Nephron progenitor cell (in vitro differentiated cells): ENCODE data around the gene ZNF599.

Experiments
- DNase-seq: peaks from one replicate; pipeline ENCODE4 v3.0.0; 2021
- H3K27ac Mint-ChIP-seq: 2 replicates; pipeline ENCODE4 v1.8.0; 2021; ENCODE audit warnings: mild to moderate bottlenecking, moderate library complexity, mixed read lengths
- H3K27me3 Mint-ChIP-seq: 2 replicates; pipeline ENCODE4 v1.8.0; 2021; ENCODE audit warnings: mild to moderate bottlenecking, low read depth, mixed read lengths; ENCODE audit not compliant: poor library complexity
- H3K36me3 Mint-ChIP-seq: 2 replicates; pipeline ENCODE4 v1.8.0; 2021; ENCODE audit warnings: low read depth, mixed read lengths
- H3K4me1 Mint-ChIP-seq: 2 replicates; pipeline ENCODE4 v1.8.0; 2021; ENCODE audit warnings: mixed read lengths
- H3K4me3 Mint-ChIP-seq: 2 replicates; pipeline ENCODE4 v1.8.0; 2021; ENCODE audit warnings: mild to moderate bottlenecking, moderate library complexity, mixed read lengths
- H3K9me3 Mint-ChIP-seq: 2 replicates; pipeline ENCODE4 v1.8.0; 2021; ENCODE audit warnings: mild to moderate bottlenecking, moderate library complexity, mixed read lengths
- TF ChIP-seq, protein P1 (sequence below): fragments of 200-600 bp; sonication (generic); IDR thresholded peaks from 2 replicates; pipeline ENCODE4 v1.5.0; 2021; ENCODE audit warnings: antibody characterized with exemption

Gene ZNF599

DNA sequence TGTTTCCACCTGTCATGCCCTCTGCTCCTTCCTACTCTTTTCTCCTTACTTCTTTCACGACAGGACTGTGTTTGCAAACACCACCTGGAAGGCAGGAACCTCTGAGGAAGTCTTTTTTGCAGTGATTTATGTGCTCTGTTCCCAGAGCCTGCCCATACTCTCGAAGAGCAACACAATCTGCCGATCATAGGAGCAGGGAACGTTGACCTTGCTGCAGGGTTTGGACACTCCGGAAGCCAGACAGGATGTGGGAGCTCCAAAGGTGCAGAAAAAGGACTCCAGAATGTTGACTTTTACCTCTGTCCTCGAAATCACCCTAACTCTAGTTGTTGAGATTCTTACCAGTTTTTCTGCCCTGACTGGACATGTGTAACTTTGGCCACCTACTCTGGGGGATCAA lies 47.6 kb downstream of the ZNF599 start:
- peaks cover 40% of the 10 kb centered on the region for H3K9me3 Mint-ChIP-seq
- H3K27me3 Mint-ChIP-seq, result peaks cover 55% of the 10 kb centered on the region
- DNase-seq, result no peak
- H3K4me1 Mint-ChIP-seq, result no peaks in the 10 kb centered on the region
- no peaks in the 10 kb centered on the region for H3K36me3 Mint-ChIP-seq
- TF ChIP-seq, protein P1, sequence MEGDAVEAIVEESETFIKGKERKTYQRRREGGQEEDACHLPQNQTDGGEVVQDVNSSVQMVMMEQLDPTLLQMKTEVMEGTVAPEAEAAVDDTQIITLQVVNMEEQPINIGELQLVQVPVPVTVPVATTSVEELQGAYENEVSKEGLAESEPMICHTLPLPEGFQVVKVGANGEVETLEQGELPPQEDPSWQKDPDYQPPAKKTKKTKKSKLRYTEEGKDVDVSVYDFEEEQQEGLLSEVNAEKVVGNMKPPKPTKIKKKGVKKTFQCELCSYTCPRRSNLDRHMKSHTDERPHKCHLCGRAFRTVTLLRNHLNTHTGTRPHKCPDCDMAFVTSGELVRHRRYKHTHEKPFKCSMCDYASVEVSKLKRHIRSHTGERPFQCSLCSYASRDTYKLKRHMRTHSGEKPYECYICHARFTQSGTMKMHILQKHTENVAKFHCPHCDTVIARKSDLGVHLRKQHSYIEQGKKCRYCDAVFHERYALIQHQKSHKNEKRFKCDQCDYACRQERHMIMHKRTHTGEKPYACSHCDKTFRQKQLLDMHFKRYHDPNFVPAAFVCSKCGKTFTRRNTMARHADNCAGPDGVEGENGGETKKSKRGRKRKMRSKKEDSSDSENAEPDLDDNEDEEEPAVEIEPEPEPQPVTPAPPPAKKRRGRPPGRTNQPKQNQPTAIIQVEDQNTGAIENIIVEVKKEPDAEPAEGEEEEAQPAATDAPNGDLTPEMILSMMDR, result no peak
- H3K4me3 Mint-ChIP-seq, result no peak overlapping the region
- H3K27ac Mint-ChIP-seq, result no peak overlapping the region

- Mint-ChIP-seq H3K27me3 (peaks cover 57% of the 10 kb centered on the region), H3K4me1 (no peaks in the 10 kb centered on the region)
- TF ChIP-seq, protein P1, result no peak
Measured at GRCh38 chr19:34722353-34722752, 50.7 kb downstream of the ZNF599 start.

GRCh38 chr19:34715357-34715756 lies 57.7 kb downstream of the ZNF599 start:
- no peak overlapping the region for H3K4me3 Mint-ChIP-seq
- no peak for DNase-seq
- TF ChIP-seq, protein P1, result no peak
- peaks cover 25% of the 10 kb centered on the region for H3K27me3 Mint-ChIP-seq
- peaks cover 6% of the 10 kb centered on the region for H3K36me3 Mint-ChIP-seq
- H3K9me3 Mint-ChIP-seq, result peaks cover 73% of the 10 kb centered on the region
- H3K4me1 Mint-ChIP-seq, result no peaks in the 10 kb centered on the region
- no peak overlapping the region for H3K27ac Mint-ChIP-seq

More at GRCh38 chr19:34722353-34722752, 50.7 kb downstream of the ZNF599 start:
- no peak overlapping the region for H3K4me3 Mint-ChIP-seq
- peaks cover 41% of the 10 kb centered on the region for H3K9me3 Mint-ChIP-seq
- H3K36me3 Mint-ChIP-seq, result no peaks in the 10 kb centered on the region
- no peak overlapping the region for H3K27ac Mint-ChIP-seq
- DNase-seq, result no peak

GRCh38 chr19:34713262-34713637 lies 59.8 kb downstream of the ZNF599 start:
- no peak overlapping the region for H3K27ac Mint-ChIP-seq
- H3K9me3 Mint-ChIP-seq, result peaks cover 85% of the 10 kb centered on the region
- peaks cover 6% of the 10 kb centered on the region for H3K36me3 Mint-ChIP-seq
- H3K4me1 Mint-ChIP-seq, result no peaks in the 10 kb centered on the region
- no peak for DNase-seq
- H3K4me3 Mint-ChIP-seq, result no peak overlapping the region
- TF ChIP-seq, protein P1, result no peak
- peaks cover 16% of the 10 kb centered on the region for H3K27me3 Mint-ChIP-seq

DNA sequence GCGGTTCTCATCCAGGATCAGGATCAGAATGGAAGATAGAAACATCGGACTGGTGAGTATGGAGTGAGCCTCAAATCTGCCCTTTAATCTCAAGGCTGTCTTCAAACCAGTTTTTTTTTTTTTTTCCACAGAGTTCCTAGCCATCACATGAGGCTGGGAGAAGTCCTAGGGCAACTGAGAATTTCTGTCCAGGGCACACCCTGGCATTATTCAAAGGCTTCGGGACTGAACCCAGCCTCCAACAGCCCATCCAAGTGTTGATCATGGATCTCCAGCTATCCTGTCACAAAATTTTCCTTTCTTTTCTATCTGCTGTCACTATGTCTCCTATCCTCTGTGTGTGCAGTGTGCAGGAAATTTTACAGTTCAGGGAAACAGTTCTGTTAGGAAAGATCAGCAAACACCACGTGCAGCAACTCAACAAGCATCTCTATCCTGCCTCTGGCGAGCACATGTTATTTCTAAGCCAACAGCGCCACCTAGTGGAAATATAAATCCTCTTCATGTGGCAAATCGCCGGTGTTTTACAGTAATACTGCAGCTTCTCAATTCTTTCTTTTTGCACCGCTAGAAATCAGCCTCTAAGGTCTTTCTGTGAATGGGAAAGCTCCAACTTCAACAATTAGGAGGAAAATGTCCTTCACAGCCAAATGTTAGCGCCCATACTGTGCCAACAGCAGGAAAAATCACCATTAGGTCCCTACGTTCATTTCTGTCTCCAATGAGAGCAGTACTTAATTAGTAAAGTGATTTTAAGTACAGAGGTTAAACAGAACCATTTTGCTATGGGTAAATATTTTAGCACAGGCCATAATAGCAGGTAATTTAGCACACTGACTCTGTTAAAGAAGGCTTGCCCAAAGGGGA lies 60.4 kb downstream of the ZNF599 start:
- TF ChIP-seq, protein P1, result peak; percentile 53
- no peaks in the 10 kb centered on the region for H3K4me1 Mint-ChIP-seq
- peak; percentile 28 for DNase-seq

DNA sequence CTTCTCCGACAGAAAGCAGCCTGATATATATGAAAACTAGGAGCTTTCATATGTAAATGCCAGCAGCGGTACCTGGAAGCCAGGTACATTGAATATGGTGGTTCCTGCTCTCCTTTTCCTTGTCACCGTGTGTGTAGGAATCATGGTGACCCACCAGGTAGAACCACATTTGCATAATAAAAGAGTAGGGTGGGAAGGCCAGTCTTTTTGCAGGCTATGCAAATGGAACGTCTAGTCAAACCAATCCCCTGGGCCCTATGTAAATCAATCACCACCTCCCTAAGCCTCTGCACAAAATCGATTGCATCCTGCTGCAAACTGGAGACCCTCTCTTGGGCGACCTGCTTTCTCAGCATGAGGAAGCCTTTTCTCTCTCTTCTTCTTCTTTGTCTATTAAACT lies 61.1 kb downstream of the ZNF599 start:
- peaks cover 6% of the 10 kb centered on the region for H3K36me3 Mint-ChIP-seq
- H3K27ac Mint-ChIP-seq, result no peak overlapping the region
- H3K4me3 Mint-ChIP-seq, result no peak overlapping the region
- peaks cover 10% of the 10 kb centered on the region for H3K27me3 Mint-ChIP-seq
- TF ChIP-seq, protein P1, result no peak
- peaks cover 85% of the 10 kb centered on the region for H3K9me3 Mint-ChIP-seq
- H3K4me1 Mint-ChIP-seq, result no peaks in the 10 kb centered on the region
- DNase-seq, result no peak

More for the DNA sequence above, 60.4 kb downstream of the ZNF599 start:
- H3K4me3 Mint-ChIP-seq, result no peak overlapping the region
- peaks cover 85% of the 10 kb centered on the region for H3K9me3 Mint-ChIP-seq
- no peak overlapping the region for H3K27ac Mint-ChIP-seq
- peaks cover 10% of the 10 kb centered on the region for H3K27me3 Mint-ChIP-seq
- H3K36me3 Mint-ChIP-seq, result peaks cover 6% of the 10 kb centered on the region
